Embryonic facial prominence (tissue), 1 donor: Measurements from ENCODE around the gene DRD3.
A peak's percentile ranks its signal among the peaks of the same experiment; 100 is the strongest.

ENCODE experiments used
- DNase-seq: peaks from one replicate; pipeline ENCODE4 v3.0.0-alpha.2; 2016; ENCODE audit errors: extremely low spot score

DRD3 gene

DNA sequence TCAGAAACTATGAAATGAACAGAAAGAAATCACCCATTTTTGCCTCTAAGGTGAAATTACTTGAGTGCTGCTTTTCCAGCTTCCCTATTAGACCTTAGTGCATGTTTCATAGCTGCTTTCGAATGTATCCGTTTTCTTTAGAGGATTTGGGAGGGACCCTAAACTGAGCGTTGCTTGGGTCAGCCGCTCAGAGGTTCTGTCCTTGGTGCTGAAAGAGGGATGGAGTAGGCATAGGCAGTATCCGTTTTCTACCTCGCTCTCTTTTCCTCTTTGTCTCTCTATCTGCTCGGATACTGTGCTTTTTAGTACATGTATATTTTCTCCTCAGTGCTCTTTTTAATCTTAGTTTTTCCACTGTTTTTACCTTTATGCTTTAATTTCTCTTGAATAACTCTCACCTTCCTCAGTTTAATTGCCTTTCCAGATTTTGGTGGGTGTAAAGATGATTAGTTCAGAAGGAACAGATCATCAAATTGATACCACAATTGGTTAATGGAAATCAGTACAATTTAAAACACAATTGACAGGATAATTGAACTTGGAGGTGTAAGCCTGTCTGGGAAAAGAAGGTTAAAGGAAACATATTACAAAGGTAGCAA, at the start of gene DRD3:
DRD3 (minus strand) TSS at position 283 of the 599 bp plus-strand sequence. CDS start 7,060 bp downstream, outside the sequence.
- peak; percentile 15 for DNase-seq

DNA sequence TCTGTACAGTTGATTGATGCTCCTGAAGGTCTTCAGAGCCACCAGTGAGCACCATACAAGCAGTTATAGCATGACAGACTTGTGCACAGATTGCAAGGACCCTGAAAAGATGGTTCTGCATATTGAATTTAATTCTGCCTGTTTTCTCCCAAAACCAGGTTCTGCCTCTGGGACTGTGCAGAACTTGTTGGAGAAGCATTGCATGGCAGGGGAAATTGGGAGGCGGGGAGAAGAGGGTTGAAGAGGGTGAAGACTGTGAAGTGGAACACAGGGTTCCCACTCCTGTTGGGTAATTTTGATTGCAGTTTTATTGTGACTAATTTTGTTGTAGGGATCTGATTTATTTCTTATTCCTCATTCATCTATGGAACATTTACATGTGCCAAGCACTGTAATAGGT, 48.2 kb upstream of the DRD3 start:
- no peak for DNase-seq

DNA sequence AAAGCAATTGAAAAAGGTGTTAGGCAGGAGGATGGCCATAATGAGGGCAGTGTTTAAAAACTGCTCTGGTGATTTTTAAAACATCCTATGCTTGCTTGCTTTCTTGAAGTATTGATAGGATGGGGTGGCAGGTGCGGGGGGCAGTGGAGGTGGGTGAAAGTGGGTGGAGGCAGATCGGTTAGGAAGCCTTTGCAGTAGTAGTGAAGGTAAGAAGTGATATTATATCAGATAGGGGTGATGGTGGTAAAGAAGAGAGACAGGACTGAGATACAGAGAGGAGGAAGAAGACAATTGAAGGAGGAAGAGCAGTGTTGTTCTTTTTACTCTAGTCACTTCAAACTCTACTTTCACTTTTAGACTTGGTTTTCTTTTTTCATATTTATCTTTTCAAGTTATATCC, 47.5 kb upstream of the DRD3 start:
- DNase-seq = no peak

DNA sequence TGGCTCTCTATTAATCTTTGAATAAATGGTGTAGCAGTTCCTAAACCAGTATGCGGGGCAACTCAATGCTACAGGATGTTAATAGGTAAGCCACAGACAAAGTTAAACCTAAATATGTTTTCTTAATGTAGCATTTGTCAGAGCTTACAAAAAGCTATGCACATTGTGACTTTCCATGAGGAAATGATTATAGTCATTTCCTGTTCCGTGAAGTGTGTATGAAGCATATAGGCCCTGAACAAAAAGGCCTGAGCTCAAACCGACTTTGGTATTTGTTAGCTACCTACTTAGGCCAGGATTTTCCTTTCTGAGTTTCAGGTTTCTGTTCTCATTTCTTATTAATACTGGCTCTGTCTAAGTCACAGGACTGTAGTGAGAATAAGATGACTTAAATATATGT, 44.3 kb upstream of the DRD3 start:
- DNase-seq = no peak

DNA sequence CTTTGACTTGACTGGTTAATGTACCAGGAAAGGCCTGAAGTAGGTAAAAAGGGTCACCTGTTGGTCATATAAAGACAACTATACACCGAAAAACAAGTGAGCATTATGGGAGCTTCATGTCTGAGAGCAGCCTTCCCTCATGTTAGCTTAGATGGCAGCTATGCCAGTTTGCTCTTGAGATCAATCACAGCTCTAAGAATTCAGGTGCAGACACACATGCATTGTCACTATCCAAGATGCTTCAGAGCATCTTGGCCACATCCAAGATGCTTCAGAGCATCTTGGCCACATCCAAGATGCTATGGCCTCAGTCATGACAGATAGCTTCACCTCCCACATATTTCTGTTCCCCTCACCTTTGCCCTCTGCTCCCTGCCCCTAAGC, 43.0 kb upstream of the DRD3 start:
- DNase-seq = no peak

DNA sequence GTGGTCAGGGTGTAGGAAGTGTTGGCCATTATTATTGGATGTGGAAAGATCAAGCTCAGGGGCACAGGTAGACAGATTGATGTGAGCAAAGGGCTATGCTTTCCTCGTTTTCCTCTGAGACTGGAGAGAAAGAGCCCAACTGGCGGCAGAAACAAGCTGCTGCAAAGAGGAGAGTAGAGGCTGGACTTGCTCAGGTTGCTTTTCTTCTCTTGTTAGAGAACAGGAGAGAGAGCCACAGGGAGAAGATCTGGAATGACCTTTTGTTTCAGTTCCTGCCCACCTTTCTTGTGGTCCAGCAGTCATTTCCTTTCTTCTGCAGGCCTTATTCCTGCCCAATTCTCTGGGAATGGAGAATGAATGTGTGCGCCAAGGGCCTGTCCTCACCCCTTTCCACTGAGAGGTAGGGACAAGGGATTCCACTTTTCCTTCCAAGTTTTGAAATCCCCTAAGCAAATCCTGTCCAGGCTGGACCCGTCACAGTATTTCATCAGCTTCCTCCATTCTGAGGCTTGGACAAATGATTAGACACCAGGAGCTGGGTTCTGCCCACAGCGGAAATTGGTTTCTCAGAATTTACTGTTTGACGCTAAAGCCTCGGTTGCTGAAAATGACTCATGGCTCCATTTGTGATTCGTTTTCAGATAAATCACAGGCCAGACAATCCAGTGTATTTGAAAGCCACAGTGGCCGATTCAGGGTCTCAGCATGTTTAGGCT, 42.5 kb upstream of the DRD3 start:
- no peak for DNase-seq

DNA sequence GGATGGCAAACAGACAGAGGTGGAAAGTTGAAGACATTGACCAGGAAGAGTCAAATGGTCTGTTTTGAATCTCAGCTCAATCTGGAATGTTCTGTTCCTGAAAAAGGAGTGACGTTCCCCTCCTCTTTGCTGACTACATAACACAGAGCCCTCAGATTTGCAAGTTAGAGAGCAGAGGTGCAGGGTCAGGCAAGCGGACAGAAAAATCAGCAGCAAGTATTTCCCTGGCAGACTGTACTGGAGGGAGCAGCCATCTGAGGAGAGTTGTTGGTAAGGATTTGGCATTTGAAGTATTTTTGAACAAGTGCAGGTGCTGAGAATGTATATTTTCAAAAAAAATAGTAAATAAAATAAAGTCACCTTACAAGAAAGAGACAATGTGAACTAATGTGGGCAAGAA, 40.9 kb upstream of the DRD3 start:
- no peak for DNase-seq

DNA sequence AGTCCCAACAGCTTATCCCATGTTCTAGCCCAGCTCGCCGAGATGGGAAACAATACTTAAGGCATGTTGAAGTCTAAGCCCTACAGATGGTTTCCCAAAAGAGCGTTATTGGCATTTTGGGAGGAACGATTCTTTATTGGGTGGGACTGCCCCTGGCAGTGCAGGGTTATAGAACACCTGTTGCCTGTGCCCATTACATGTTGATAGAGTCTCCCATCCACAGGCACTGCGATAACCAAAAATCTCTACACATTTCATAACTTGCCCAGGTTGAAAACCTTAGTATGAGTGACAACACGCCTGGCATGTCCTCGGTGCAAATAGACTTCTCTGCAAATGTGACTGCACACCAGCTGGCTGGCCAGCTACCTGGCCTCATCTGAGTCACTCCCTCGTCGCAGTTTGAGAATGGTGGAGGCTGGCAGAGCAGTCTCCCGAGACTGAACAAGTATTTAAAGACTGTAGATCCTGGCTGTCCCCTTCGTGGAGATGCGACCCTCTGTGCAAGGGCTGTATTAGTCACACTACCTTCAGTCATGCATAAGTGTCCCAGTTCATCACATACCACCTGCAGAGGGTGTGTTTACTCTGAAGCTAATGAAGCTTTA, 39.8 kb upstream of the DRD3 start:
- DNase-seq = no peak

DNA sequence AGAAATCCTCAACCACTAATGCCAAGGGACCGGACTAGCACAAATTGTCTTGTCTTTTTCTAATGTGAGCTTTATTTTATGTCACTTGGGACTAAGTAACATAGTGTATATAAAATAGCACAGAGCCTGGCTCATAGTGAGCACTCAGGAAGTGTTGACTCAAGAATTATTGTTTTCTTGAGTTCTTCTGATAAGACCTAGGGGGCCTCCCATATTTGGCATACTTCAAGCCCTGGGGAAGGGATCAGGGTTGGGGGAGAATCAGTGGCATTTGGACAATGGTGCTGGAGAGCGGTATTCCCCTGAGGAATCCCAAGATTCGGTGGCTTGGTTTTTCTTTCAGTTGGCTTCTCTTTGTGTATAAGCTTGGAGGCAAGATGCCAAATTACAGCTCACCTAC, 39.2 kb upstream of the DRD3 start:
- no peak for DNase-seq

DNA sequence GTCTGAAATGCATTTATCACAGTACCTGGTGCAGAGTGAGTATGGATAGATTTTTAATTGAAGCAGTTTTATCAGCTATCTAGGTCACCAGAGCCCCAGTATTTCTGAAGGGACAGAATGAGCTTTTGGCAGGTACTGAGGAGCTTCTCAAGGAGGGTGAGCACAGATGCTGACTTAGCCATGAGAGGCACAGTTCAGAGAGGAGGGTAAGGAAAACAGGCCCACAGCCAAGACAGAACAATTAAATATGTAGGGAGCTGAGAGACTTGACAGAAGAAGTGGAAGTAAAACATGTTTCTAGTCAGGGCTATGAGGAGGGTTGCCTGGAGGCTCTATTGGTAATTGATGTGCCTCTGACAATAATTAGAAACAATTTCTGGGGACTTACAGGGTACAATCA, 38.4 kb upstream of the DRD3 start:
- DNase-seq = no peak

DNA sequence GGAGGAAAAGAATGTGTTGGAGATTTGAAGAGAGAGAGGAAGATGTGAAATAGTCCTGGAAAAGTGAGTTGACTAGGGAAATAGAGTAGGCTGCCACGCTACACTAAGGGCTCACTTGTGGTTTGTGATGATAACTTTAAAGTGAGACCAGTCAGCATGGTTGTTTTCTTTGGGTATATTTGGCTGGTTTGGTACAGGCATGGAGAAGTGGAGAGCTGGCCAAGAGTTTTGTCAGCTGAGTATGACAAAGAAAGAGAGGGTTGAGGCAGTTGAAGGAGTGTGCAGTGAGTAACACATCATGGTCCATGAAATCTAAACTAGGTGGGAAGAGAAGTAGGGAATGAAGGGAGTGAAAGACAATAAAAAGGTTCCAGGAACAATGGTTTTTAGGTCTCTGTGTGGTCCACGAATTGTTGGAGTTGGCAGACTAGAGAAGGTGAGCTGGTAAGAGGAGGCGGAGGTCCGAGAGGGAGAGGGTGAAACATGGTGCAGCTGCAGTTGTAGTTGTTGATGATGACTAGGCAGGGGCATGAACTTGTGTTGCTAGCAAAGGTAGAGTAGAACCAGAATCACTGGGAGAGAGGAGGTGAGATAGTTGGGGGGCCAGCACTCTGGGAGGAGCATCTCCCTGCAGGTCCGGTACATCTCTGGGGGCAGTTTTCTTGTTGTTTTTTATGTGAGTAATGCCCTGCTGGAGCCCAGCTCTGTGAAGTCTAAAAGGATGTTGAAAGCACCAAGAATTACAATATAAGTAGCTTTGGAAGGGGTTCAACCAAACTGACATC, 37.5 kb upstream of the DRD3 start:
- no peak for DNase-seq

DNA sequence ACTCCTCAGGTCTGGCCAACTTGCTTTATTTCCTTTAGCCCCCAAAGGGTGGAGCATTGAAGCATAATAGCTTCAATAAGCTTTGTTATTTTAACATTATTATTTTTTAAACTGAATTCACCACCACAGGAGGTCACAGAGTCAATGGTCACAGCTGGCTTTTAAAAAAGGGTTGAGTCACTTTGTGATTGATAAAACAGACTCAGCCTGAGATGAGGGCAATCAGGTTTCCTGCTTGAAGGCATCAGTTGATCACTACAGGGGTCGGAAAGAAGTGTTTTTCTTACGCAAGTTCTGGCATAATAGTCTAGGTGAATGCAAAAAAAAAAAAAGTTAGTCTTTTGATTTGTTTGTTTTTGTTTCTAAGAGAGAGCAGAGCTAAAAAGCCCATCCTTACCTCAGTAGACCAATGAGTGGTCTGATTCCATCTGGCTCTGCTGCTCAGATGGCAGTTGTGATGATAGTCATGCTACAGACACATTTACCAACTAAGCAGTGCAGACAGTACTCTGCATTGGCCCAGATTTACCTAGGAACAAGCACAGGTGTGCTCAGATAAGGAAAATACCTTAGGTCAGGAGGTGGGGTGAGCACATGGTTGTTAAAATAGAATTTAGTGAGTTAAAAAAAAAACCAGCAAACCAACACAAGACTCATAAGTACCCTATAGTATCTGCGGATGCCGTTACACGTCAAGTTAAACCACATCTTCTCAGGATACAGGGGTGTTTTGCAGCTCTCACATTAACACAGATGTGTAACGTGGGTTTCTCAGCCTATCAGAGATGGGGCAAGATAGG, 35.9 kb upstream of the DRD3 start:
- no peak for DNase-seq

DNA sequence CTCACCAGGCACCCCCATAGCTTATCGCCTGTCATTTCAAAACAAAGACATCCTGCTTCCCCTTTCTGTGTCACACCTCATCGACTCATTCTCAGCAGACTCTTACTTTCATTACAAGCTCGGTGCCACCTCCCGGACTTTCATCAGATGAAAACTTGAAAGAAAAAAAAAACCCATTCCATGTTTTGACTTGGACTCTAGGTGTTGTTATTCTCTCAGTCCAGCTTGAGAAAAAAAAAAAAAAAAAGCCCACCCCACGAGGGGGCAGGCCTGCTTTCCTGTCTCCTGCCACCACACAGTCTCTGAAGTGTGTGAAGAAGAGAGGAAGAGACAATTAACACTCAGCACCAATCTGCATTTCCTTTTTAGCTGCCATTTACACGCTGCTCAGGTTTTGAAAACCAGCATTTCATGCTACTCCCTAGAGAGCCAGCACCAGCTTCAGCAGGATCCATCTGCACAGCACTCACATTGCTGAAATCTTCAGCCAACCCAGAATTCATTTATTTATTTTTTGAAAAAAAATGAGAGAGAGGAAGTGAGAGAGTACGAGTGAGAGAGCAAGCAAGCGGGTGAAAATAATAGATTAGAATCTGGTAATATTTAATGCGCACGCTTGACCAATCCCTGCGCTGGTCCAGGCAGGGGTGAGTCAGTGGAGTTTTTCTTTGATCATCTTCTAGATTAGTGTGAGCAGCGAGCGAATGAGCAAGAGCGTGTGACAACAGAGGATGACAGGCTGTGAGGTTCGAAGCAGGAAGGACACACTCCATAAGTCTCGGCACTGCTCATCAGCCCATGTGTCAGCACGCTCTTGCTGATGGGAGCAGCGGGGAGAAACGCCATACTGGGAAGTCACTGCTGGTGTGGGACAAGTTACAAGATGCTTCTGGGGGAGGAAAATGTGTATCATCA, 35.0 kb upstream of the DRD3 start:
- no peak for DNase-seq

DNA sequence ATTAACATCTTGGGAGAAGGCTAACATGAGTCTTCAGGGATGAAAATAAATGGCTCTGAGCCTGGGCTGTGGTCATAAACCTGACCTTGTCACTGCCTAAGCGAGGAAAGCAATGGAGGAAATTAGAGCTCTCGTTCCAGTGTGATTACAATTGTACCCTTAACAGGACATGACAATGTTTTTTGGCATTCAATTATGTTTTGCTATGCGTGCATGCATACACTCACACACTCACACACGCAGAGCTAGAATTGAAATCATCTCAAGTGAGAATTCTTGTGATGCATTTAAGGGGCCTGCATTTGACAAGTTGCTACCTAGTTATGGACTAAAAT, 34.4 kb upstream of the DRD3 start:
- DNase-seq = no peak

DNA sequence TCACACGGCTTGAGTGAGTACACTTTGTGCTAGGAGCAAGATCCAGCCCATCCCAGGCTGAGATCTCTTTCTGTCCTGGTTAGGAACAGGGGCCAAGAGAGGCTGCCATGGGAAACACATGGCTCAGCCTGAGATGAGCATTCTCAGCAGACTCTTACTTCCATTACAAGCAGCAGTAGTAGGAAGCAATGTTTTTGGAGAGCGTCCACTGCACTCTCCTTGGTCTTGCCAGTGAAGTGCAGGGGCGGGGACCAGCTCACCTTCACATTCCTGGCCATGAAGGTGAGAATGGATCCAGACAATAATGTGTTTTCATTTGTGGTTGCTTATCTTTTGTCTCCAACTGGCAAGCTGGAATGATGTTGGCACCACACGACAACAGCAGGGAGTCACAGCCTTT, 33.8 kb upstream of the DRD3 start:
- no peak for DNase-seq

DNA sequence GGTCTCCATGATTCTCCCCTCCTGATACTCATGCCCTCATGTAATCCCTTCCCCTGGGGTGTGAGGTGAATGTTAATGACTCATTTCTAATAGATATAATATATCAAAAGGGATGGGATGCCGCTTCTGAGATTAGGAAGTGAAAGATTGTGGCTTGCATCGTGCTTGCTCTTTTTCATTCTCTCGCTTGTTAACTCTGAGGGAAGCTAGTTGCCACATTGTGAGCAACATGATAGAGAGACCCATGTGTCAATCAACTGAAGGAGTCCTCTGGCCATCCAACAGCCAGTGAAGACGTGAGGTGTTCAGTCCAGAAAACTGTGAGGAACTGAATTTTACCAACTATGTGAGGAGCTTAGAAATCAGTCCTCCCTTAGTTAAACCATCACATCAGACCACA, 28.9 kb upstream of the DRD3 start:
- DNase-seq = no peak

DNA sequence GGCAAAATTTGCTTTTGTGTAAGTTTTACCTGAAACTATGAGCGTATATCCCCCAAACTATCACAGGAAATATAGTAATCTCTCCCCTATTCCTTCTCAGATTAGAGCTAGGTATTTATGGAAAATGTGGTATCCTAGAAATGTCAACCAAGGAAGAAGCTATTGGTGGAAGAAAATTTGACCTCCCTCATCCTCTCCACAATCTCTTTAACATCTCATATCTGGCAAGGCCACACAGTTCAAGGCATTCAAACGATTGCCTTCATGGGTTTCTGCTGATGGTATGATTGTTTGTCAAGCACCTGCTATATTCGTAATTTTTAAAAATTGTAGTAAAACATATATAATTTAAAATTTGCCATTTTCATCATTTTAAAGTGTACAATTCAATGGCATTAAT, 27.5 kb upstream of the DRD3 start:
- no peak for DNase-seq

DNA sequence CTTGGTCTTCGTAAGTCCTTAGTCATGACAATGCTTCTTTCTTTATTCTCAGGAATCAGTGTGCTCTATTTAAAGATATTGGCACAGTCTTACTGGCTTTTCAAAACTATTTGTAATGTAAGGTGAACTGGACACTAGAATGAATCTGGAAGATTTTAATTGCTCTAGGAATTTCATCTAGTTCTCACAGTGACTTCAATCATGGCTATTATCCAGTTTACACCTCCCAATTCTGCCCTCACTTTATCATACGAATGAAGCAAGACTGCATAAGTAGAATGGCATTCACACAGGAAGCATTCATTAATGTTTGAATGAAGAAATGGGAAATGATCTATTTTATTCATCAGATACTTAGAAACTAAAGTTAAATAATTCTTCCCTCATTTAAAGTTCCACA, 26.7 kb upstream of the DRD3 start:
- no peak for DNase-seq

DNA sequence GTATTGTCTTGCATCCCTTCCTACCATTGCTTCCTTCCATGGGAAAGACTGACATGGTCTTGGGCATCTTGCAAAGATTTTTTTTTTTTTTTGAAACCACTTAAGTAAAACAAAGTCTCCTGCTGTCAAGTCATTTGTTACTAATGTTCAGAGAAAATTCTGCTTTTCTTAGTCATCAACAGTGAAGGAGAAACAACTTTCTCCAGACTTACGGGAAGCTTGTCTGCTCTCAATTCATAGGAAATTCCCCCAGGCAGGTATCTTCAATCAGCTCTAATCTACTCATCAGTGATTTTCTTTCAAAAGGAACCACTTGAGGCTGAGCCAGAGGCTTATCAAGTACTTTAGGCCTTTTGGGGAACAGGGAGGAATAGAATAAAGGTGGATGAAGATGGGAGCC, 15.9 kb upstream of the DRD3 start:
- no peak for DNase-seq

DNA sequence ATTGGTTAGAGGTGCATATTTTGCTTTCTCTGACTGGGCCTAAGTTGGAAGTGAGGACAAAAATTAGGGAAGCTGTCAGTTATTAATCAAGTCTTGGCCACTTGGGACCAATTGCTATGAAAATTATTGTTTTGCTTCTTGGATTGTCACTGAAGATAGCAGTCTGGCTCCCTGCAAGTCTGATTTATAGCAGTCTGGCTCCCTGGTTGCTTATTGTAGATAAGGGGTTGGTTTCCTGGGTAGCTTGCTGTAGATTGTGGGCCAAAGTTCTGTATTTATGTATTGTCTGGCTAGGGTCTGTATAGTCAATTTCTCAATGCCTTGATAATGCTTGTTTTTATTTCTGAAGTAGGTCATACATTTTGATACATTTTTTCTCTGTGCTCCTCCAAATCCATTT, 13.3 kb upstream of the DRD3 start:
- DNase-seq = no peak

DNA sequence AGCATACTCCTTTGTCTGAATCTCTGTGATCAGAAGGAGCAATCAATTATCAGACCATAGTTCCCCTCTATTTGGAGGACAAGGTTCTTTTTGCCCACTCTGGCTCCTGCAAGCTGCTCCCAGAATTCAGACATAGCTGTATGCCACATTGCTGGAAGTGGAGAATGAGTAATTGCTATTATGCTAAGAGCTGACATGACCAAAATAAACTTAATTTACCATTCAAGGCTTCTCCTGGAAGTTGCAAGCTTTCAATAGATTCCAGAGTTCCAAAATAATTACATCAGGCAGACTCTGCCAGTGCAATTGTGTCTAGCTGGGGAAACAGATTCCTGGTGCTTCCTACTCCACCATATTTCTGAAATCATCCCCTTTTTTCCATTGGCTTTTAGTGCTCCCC, 7.6 kb upstream of the DRD3 start:
- no peak for DNase-seq
